HG03060 (cell line): Measurements from ENCODE around the gene PCDH8.

ENCODE experiments used
- ATAC-seq: cut with Tn5 transposase; IDR thresholded peaks from one replicate; pipeline ENCODE4 v1.9.1; 2021; ENCODE audit warnings: low read depth, moderate number of reproducible peaks; ENCODE audit not compliant: unreplicated experiment

PCDH8 gene

GRCh38 chr13:52848455-52849195 is at the start of gene PCDH8:
PCDH8 (minus strand) TSS chr13:52848640; CDS start chr13:52848436, 204 bp downstream.
- ATAC-seq: no peak

- ATAC-seq: no peak
Measured at GRCh38 chr13:52896827-52897659, 48.6 kb upstream of the PCDH8 start.

- ATAC-seq: no peak
Measured at GRCh38 chr13:52894413-52894812, 46.0 kb upstream of the PCDH8 start.

- no peak for ATAC-seq
Measured at GRCh38 chr13:52892925-52893324, 44.5 kb upstream of the PCDH8 start.

GRCh38 chr13:52891706-52892105 is 43.3 kb upstream of the PCDH8 start:
- no peak for ATAC-seq

- no peak for ATAC-seq
Measured at GRCh38 chr13:52887165-52887564, 38.7 kb upstream of the PCDH8 start.

GRCh38 chr13:52885141-52885540 is 36.7 kb upstream of the PCDH8 start:
- ATAC-seq: no peak

GRCh38 chr13:52884429-52885010 is 36.1 kb upstream of the PCDH8 start:
- no peak for ATAC-seq

- no peak for ATAC-seq
Measured at GRCh38 chr13:52882785-52883184, 34.3 kb upstream of the PCDH8 start.

GRCh38 chr13:52879950-52880741 is 31.7 kb upstream of the PCDH8 start:
- ATAC-seq: no peak

- ATAC-seq: no peak
Measured at GRCh38 chr13:52878831-52879230, 30.4 kb upstream of the PCDH8 start.

GRCh38 chr13:52870143-52870542 is 21.7 kb upstream of the PCDH8 start:
- ATAC-seq: no peak

- no peak for ATAC-seq
Measured at GRCh38 chr13:52869621-52870020, 21.2 kb upstream of the PCDH8 start.

- no peak for ATAC-seq
Measured at GRCh38 chr13:52869050-52869449, 20.6 kb upstream of the PCDH8 start.

- ATAC-seq: no peak
Measured at GRCh38 chr13:52868190-52868589, 19.8 kb upstream of the PCDH8 start.

GRCh38 chr13:52864941-52865340 is 16.5 kb upstream of the PCDH8 start:
- no peak for ATAC-seq

- ATAC-seq: no peak
Measured at GRCh38 chr13:52862358-52863206, 14.1 kb upstream of the PCDH8 start.

GRCh38 chr13:52852444-52852843 is 4.0 kb upstream of the PCDH8 start:
- ATAC-seq: no peak

GRCh38 chr13:52851137-52851962 is 2.9 kb upstream of the PCDH8 start:
- peak; percentile 65 for ATAC-seq
